GM18508 (cell line): ENCODE data around the gene FARS2.
A peak's percentile ranks its signal among the peaks of the same experiment; 100 is the strongest.

Experiments used
- ATAC-seq: cut with Tn5 transposase; IDR thresholded peaks from one replicate; pipeline ENCODE4 v1.9.1; 2021; ENCODE audit warnings: moderate number of reproducible peaks; ENCODE audit not compliant: insufficient read depth, unreplicated experiment

The FARS2 gene

GRCh38 chr6:5285081-5285480 is 23.8 kb downstream of the FARS2 start:
- no peak for ATAC-seq

GRCh38 chr6:5285526-5285925 is 24.2 kb downstream of the FARS2 start:
- no peak for ATAC-seq

- ATAC-seq, result no peak
These were observed 25.5 kb downstream of the FARS2 start for GRCh38 chr6:5286780-5287179.

- no peak for ATAC-seq
These were observed 26.1 kb downstream of the FARS2 start for GRCh38 chr6:5287205-5287965.

- no peak for ATAC-seq
These were observed 26.6 kb downstream of the FARS2 start for GRCh38 chr6:5287966-5288297.

GRCh38 chr6:5290097-5290496 is 28.8 kb downstream of the FARS2 start:
- ATAC-seq, result no peak

GRCh38 chr6:5290500-5290899 is 29.2 kb downstream of the FARS2 start:
- no peak for ATAC-seq

GRCh38 chr6:5292154-5292553 is 30.8 kb downstream of the FARS2 start:
- no peak for ATAC-seq

GRCh38 chr6:5293692-5294091 is 32.4 kb downstream of the FARS2 start:
- no peak for ATAC-seq

GRCh38 chr6:5294392-5295211 is 33.3 kb downstream of the FARS2 start:
- no peak for ATAC-seq

GRCh38 chr6:5295623-5296022 is 34.3 kb downstream of the FARS2 start:
- ATAC-seq, result no peak

- no peak for ATAC-seq
These were observed 39.0 kb downstream of the FARS2 start for GRCh38 chr6:5300206-5300764.

GRCh38 chr6:5302220-5302946 is 41.1 kb downstream of the FARS2 start:
- ATAC-seq, result peak; percentile 88

- peak; percentile 36 for ATAC-seq
These were observed 41.8 kb downstream of the FARS2 start for GRCh38 chr6:5302995-5303622.

- ATAC-seq, result no peak
These were observed 42.4 kb downstream of the FARS2 start for GRCh38 chr6:5303682-5304081.

- ATAC-seq, result no peak
These were observed 44.8 kb downstream of the FARS2 start for GRCh38 chr6:5305968-5306626.

- no peak for ATAC-seq
These were observed 45.7 kb downstream of the FARS2 start for GRCh38 chr6:5307058-5307457.

- no peak for ATAC-seq
These were observed 46.8 kb downstream of the FARS2 start for GRCh38 chr6:5308066-5308465.

- peak; percentile 71 for ATAC-seq
These were observed 53.0 kb downstream of the FARS2 start for GRCh38 chr6:5314191-5314865.
